GM10248 (cell line): Measurements from ENCODE around the gene TMEM213.

Source experiments
- CTCF ChIA-PET: fragments of 300-600 bp; sonication (Branson Sonifier 250); formaldehyde crosslinking; extraction: SDS; loops from one replicate; lab custom pipeline; 2021; ENCODE audit warnings: antibody characterized with exemption; lab: Yijun Ruan, JAX
- POLR2A ChIA-PET: fragments of 350-650 bp; sonication (Branson Sonifier 250); formaldehyde crosslinking; extraction: SDS; loops from one replicate; lab custom pipeline; 2020; ENCODE audit warnings: antibody characterized with exemption; lab: Yijun Ruan, JAX
- DNase-seq: peaks from one replicate; pipeline ENCODE4 v3.0.0; 2012; ENCODE audit errors: extremely low spot score
- CTCF ChIP-seq: IDR thresholded peaks from 2 replicates; pipeline ENCODE4 v1.5.1; 2012; ENCODE audit warnings: mild to moderate bottlenecking, low read depth; ENCODE audit errors: extremely low read depth, missing control alignments, control extremely low read depth

TMEM213 gene

GRCh38 chr7:138770904-138771303, 26.9 kb upstream of the TMEM213 start:
- ChIA-PET POLR2A (interaction anchor here (0.6 kb wide), 1 partner anchor 61 kb away, joined by 6 read pairs; no protein-coding TSS in a partner anchor), CTCF (no interaction called here)
- DNase-seq: no peak
- no peak for TF ChIP-seq CTCF

GRCh38 chr7:138773176-138773575, 24.6 kb upstream of the TMEM213 start:
- POLR2A ChIA-PET: no interaction called here
- CTCF ChIA-PET: interaction anchor here (1.0 kb wide), 1 partner anchor 15 kb away, joined by 3 read pairs; no protein-coding TSS in a partner anchor
- DNase-seq: no peak
- no peak for TF ChIP-seq CTCF

GRCh38 chr7:138773817-138774216, 24.0 kb upstream of the TMEM213 start:
- POLR2A ChIA-PET: no interaction called here

GRCh38 chr7:138776166-138776833, 21.5 kb upstream of the TMEM213 start:
- DNase-seq: no peak
- POLR2A ChIA-PET: no interaction called here
- CTCF ChIA-PET: no interaction called here
- TF ChIP-seq CTCF: no peak

More at GRCh38 chr7:138773817-138774216, 24.0 kb upstream of the TMEM213 start:
- CTCF ChIA-PET: interaction anchor here (1.0 kb wide), 1 partner anchor 15 kb away, joined by 3 read pairs; no protein-coding TSS in a partner anchor
- DNase-seq: no peak
- TF ChIP-seq CTCF: no peak

GRCh38 chr7:138781004-138781403, 16.8 kb upstream of the TMEM213 start:
- no peak for DNase-seq
- ChIA-PET POLR2A (no interaction called here), CTCF (no interaction called here)
- TF ChIP-seq CTCF: no peak

GRCh38 chr7:138784692-138785091, 13.1 kb upstream of the TMEM213 start:
- no peak for DNase-seq

More at GRCh38 chr7:138784692-138785091, 13.1 kb upstream of the TMEM213 start:
- POLR2A ChIA-PET: no interaction called here
- TF ChIP-seq CTCF: no peak
- CTCF ChIA-PET: no interaction called here
